D721Med (cell line): ENCODE results near the gene SPATS2.
"Not testable (repeated sequence)": the region's sequence is repeated elsewhere in the genome, so short reads cannot be mapped to it uniquely, and the experiment has no call there.

Experiments used
- DNase-seq: peaks from one replicate; pipeline ENCODE4 v3.0.0; 2011; ENCODE audit warnings: low spot score; ENCODE audit not compliant: insufficient read length
- FAIRE-seq: peaks from 2 replicates; lab custom pipeline; 2011; peaks lifted over from hg19 to GRCh38; lab: Jason Lieb, UNC
- TF ChIP-seq, protein P1 (sequence below): IDR thresholded peaks from 2 replicates; pipeline ENCODE4 v1.5.1; 2012; ENCODE audit warnings: mild to moderate bottlenecking, control low read depth; ENCODE audit not compliant: insufficient read depth; ENCODE audit errors: missing control alignments

SPATS2 gene

DNA sequence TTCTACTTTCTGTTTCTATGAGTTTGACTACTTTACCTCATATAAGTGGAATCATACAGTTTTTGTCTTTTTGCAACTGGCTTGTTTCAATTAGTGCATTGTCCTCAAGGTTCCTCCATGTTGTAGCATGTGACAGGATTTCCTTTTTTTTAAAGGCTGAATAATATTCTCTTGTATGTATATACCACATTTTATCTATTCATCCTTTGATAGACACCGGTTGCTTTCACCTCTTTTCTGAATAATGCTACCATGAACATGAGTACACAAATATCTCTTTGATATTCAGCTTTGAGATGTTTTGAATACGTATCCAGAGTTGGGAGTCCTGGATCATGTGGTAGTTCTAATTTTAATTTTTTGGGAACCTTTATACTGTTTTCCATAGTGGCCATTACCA lies 65.4 kb downstream of the SPATS2 start:
- no peak for FAIRE-seq

DNA sequence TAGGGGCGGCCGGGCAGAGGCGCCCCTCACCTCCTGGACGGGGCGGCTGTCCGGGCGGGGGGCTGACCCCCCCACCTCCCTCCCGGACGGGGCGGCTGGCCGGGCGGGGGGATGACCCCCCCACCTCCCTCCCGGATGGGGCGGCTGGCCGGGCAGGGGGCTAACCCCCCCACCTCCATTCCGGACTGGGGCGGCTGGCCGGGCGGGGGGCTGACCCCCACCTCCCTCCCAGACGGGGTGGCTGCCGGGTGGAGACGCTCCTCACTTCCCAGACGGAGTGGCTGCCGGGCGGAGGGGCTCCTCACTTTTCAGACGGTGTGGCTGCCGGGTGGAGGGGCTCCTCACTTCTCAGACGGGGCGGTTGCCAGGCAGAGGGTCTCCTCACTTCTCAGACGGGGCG lies 69.5 kb downstream of the SPATS2 start:
- not testable (repeated sequence) for FAIRE-seq, DNase-seq

More for the DNA sequence above, 65.4 kb downstream of the SPATS2 start:
- DNase-seq = no peak
- TF ChIP-seq, protein P1, sequence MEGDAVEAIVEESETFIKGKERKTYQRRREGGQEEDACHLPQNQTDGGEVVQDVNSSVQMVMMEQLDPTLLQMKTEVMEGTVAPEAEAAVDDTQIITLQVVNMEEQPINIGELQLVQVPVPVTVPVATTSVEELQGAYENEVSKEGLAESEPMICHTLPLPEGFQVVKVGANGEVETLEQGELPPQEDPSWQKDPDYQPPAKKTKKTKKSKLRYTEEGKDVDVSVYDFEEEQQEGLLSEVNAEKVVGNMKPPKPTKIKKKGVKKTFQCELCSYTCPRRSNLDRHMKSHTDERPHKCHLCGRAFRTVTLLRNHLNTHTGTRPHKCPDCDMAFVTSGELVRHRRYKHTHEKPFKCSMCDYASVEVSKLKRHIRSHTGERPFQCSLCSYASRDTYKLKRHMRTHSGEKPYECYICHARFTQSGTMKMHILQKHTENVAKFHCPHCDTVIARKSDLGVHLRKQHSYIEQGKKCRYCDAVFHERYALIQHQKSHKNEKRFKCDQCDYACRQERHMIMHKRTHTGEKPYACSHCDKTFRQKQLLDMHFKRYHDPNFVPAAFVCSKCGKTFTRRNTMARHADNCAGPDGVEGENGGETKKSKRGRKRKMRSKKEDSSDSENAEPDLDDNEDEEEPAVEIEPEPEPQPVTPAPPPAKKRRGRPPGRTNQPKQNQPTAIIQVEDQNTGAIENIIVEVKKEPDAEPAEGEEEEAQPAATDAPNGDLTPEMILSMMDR = no peak

DNA sequence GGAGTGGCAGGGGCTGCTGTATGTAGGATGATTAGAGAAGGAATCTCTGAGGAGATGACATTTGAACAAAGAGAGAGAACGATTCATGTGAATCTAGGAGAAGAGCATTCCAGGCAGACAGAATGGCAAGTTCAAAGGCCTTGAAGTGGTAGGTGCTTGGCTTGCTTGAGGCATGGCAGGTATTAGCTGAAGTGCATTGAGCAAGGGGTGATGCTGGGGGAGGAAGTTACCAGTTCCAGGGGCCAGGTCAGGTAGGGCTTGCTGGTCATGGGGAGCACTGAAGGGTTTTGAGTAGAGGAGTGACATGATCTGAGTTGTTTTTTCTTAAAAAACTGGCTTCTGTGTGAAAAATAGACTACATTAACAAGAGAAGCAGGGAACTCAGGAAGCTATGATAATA lies 71.8 kb downstream of the SPATS2 start:
- FAIRE-seq (no peak), DNase-seq (no peak)
- TF ChIP-seq, protein P1 = no peak

DNA sequence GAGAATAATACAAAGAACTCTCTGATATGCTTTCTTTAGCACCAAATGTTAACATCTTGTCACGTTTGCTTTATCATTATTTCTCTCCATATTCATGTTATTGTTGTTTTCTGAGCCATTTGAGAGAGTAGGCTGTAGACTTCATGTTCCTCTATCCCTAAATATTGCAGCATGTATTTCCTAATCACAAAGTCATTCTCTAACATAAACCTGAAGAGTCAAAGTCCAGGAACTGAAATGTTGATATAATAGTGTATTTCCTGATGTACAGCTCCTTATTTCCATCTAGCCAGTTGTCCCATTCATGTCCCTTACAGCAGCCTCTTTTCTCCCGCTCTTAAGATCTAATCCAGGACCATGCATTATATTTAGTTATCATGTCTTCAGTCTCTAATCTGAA lies 72.8 kb downstream of the SPATS2 start:
- TF ChIP-seq, protein P1 = no peak
- FAIRE-seq (peak; percentile 48), DNase-seq (no peak)

DNA sequence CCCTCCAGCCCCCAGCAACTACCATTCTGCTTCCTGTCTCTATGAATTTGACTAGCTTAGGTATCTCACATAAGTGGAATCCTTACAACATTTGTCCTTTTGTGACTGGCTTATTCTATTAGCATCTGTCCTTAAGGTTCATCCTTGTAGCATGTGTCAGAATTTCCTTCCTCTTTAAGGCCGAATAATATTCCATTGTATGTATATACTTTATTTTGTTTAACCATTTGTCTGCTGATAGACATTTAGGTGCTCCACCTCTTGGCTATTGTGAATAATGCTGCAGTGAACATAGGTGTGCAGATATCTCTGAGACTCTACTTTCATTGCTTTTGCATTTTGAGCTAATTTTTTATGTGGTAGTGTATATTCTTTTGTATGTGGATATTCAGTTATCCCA lies 75.7 kb downstream of the SPATS2 start:
- DNase-seq (no peak), FAIRE-seq (no peak)
- TF ChIP-seq, protein P1 = no peak

DNA sequence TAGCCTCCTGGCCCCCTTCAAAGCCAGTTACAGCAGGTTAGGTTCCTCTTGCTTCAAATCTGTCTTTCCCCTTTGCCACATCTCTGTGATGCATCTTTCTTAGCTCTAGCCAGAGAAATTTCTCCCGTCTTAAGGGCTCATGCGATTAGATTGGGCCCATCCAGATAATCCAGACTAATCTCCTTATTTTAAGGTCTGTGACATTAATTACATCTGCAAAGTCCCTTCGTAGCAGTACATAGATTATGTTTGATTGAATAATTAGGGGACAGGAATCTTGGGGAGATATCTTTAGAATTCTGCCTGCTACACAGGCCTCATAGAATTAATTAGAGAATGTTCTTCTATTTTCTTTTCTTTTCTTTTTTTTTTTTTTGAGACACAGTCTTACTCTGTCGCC lies 79.3 kb downstream of the SPATS2 start:
- FAIRE-seq = peak; percentile 82
- TF ChIP-seq, protein P1 = no peak
- peak; percentile 55 for DNase-seq

DNA sequence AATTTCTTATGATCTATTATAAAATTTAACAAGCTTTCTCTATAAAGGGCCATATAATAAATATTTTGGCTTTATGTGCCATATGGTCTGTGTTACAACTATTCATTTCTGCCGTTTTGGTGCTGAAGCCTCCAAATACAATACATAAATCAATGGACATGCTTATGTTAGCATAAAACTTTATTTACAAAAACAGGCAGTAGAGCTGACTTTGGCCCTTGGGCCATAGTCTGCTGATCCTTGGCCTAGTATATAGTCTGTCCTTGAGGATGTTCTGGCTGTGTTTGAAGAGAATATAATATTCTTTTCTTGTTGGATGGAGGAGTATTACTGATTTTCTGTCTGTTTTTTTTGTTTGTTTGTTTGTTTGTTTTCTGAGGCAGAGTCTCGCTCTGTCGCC lies 81.6 kb downstream of the SPATS2 start:
- TF ChIP-seq, protein P1 = no peak
- no peak for DNase-seq
- no peak for FAIRE-seq
